ENCODE data around the gene PPP5C.
A peak's percentile ranks its signal among the peaks of the same experiment; 100 is the strongest.

The PPP5C gene

GRCh38 chr19:46339446-46339845, 7.4 kb upstream of the PPP5C start:
- DNase-seq = no peak

- no peak for DNase-seq
Observed at GRCh38 chr19:46340051-46340659, 6.7 kb upstream of the PPP5C start.

- no peak for DNase-seq
Observed at GRCh38 chr19:46341937-46342336, 5.0 kb upstream of the PPP5C start.

GRCh38 chr19:46344363-46344762, 2.5 kb upstream of the PPP5C start:
- no peak for DNase-seq

- no peak for DNase-seq
Observed at GRCh38 chr19:46345157-46345556, 1.7 kb upstream of the PPP5C start.

- DNase-seq = no peak
Observed at GRCh38 chr19:46347572-46347883, 641 bp downstream of the PPP5C start.

GRCh38 chr19:46347985-46348384, 1.1 kb downstream of the PPP5C start:
- DNase-seq = no peak

GRCh38 chr19:46349311-46349993, 2.6 kb downstream of the PPP5C start:
- DNase-seq = no peak

- no peak for DNase-seq
Observed at GRCh38 chr19:46350029-46350757, 3.3 kb downstream of the PPP5C start.

GRCh38 chr19:46350758-46351159, 3.9 kb downstream of the PPP5C start:
- no peak for DNase-seq

GRCh38 chr19:46351241-46352041, 4.6 kb downstream of the PPP5C start:
- no peak for DNase-seq

GRCh38 chr19:46353730-46354528, 7.0 kb downstream of the PPP5C start:
- no peak for DNase-seq

GRCh38 chr19:46355234-46356148, 8.6 kb downstream of the PPP5C start:
- no peak for DNase-seq

- no peak for DNase-seq
Observed at GRCh38 chr19:46356149-46357055, 9.5 kb downstream of the PPP5C start.

- DNase-seq = no peak
Observed at GRCh38 chr19:46357846-46358583, 11.1 kb downstream of the PPP5C start.

GRCh38 chr19:46361915-46362314, 15.0 kb downstream of the PPP5C start:
- no peak for DNase-seq

GRCh38 chr19:46364359-46364758, 17.5 kb downstream of the PPP5C start:
- no peak for DNase-seq

- DNase-seq = peak; percentile 33
Observed at GRCh38 chr19:46365561-46365960, 18.7 kb downstream of the PPP5C start.

- peak; percentile 29 for DNase-seq
Observed at GRCh38 chr19:46366620-46367292, 19.9 kb downstream of the PPP5C start.

Measured in islet precursor cell (in vitro differentiated cells).